Stomach (tissue), 9 donors: ENCODE data around the gene RPE65. TPM values are rescaled to one million over a fixed set of nuclear protein-coding genes. Genes with fewer than 3 reads are reported as not detected.

Experiments
- DNase-seq, 2 donors: peaks; one replicate each; pipeline versions ENCODE4 v3.0.0 to v3.0.0-alpha.2; 2013 to 2019
- H3K27ac ChIP-seq, 5 donors: fragments of 200-600 bp in 4 of 5; sonication (generic) in 4 of 5; one replicate each; pipeline ENCODE4 v1.5.1; 2013 to 2019; ENCODE audit warnings: mild to moderate bottlenecking in 1 of 5, moderate library complexity in 1 of 5
- H3K27me3 ChIP-seq, 3 donors: fragments of 200-600 bp; sonication (generic); one replicate each; pipeline ENCODE4 v1.5.1; 2017 to 2019; ENCODE audit warnings: mixed run types in 1 of 3
- H3K36me3 ChIP-seq, 4 donors: fragments of 200-600 bp; sonication (generic); 1 replicate in 3 of 4; 2 replicates in 1 of 4; pipeline ENCODE4 v1.5.1; 2016 to 2019
- H3K4me1 ChIP-seq, 4 donors: fragments of 200-600 bp; sonication (generic); one replicate each; pipeline ENCODE4 v1.5.1; 2016 to 2019
- H3K4me3 ChIP-seq, 4 donors: fragments of 200-600 bp; sonication (generic) in 3 of 4; one replicate each; pipeline ENCODE4 v1.5.1; 2016 to 2019; ENCODE audit warnings: mild to moderate bottlenecking in 1 of 4
- H3K9me3 ChIP-seq, 4 donors: fragments of 200-600 bp; sonication (generic); one replicate each; pipeline ENCODE4 v1.5.1; 2016 to 2019
- CTCF ChIP-seq, 7 experiments: fragments of 450-650 bp in 4 of 7; fragments of 200-600 bp in 3 of 7; sonication (generic) in 3 of 7; IDR thresholded peaks; one replicate each; pipeline ENCODE4 v1.5.1; 2016 to 2019; ENCODE audit warnings: antibody characterized with exemption in 7 of 7, control low read depth in 2 of 7, mild to moderate bottlenecking in 1 of 7
- EP300 ChIP-seq: sonication (generic); formaldehyde crosslinking; IDR thresholded peaks from one replicate; pipeline ENCODE4 v1.6.1; 2017; ENCODE audit warnings: antibody characterized with exemption
- POLR2A ChIP-seq, 4 donors: fragments of 450-650 bp; IDR thresholded peaks; one replicate each; pipeline ENCODE4 v1.6.1; 2016; ENCODE audit warnings: antibody characterized with exemption in 4 of 4, control low read depth in 2 of 4, mild to moderate bottlenecking in 1 of 4, moderate library complexity in 1 of 4
- POLR2AphosphoS5 ChIP-seq, 3 donors: sonication (generic); formaldehyde crosslinking; IDR thresholded peaks; one replicate each; pipeline ENCODE4 v1.6.1; 2016; ENCODE audit warnings: antibody characterized with exemption in 3 of 3
- WGBS, 5 donors: extraction: QIAGEN DNeasy Blood & Tissue Kit in 3 of 5; methylation state at CpG; one replicate each; pipeline versions ENCODE4 v1.1.5 to v1.1.7; 2013 to 2018; 5-methylcytosine and 5-hydroxymethylcytosine counted together
- intact Hi-C: fragments of 100-400 bp; cut with DNase I; formaldehyde crosslinking; loops from one replicate; pipeline ENCODE4 v1.15.1; 2023; ENCODE audit warnings: low total_unique reads
- polyA plus RNA-seq, 3 donors: library from polyadenylated mRNA; stranded (reverse); fragments of 200-250 nt; gene quantifications; one replicate each; pipeline ENCODE4 v1.2.3, GENCODE V29; 2013
- total RNA-seq, 5 donors: library from RNA; depleted of rRNA; stranded (reverse); fragments of >200 nt; gene quantifications; one replicate each; pipeline versions ENCODE4 v1.1.0 to v1.2.3, GENCODE V29; 2014 to 2016
- donor health status: healthy with polysubstance abuse.
- donor health status: Bipolar disorder and iron deficiency.
- donor health status: healthy.

The RPE65 gene
- total and polyA plus RNA-seq, 8 donors, result 0.03 to 1.7 (median 0.46) TPM; not detected in 3

GRCh38 chr1:68453060-68453670 lies 3.4 kb upstream of the RPE65 start:
- intact Hi-C loops, result no loop called here

GRCh38 chr1:68448365-68448764 lies 1.4 kb downstream of the RPE65 start:
- no peak overlapping the region for H3K27ac ChIP-seq
- 77 to 87% (median 81%) methylated on average over 7 of the region's 7 CpGs for WGBS, 5 donors
- no peaks in the 10 kb centered on the region for H3K9me3 ChIP-seq
- no peak for TF ChIP-seq CTCF (IDR thresholded peaks at IDR 0.05)
- no peak for TF ChIP-seq EP300
- TF ChIP-seq POLR2AphosphoS5 (IDR thresholded peaks at IDR 0.05), result no peak
- TF ChIP-seq POLR2A (IDR thresholded peaks at IDR 0.05), result no peak
- no peaks in the 10 kb centered on the region for H3K36me3 ChIP-seq
- peaks cover 0 to 5% (median 0%) of the 10 kb centered on the region in 4 donors for H3K4me1 ChIP-seq
- intact Hi-C loops, result no loop called here
- no peak for DNase-seq
- no peaks in the 10 kb centered on the region for H3K27me3 ChIP-seq
- H3K4me3 ChIP-seq, result no peak overlapping the region

More at GRCh38 chr1:68453060-68453670, 3.4 kb upstream of the RPE65 start:
- TF ChIP-seq POLR2AphosphoS5 (IDR thresholded peaks at IDR 0.05) (no peak), EP300 (no peak), POLR2A (IDR thresholded peaks at IDR 0.05) (no peak), CTCF (IDR thresholded peaks at IDR 0.05) (no peak)
- H3K27me3 ChIP-seq, result no peaks in the 10 kb centered on the region
- H3K9me3 ChIP-seq, result no peaks in the 10 kb centered on the region
- no peak overlapping the region for H3K4me3 ChIP-seq
- no peak for DNase-seq
- H3K4me1 ChIP-seq, result peaks cover 0 to 5% (median 0%) of the 10 kb centered on the region in 4 donors
- no peaks in the 10 kb centered on the region for H3K36me3 ChIP-seq
- no peak overlapping the region for H3K27ac ChIP-seq
- WGBS, 5 donors, result 84 to 91% (median 89%) methylated on average over 8 of the region's 8 CpGs

- TF ChIP-seq POLR2AphosphoS5 (IDR thresholded peaks at IDR 0.05), result no peak
- TF ChIP-seq POLR2A (IDR thresholded peaks at IDR 0.05), result no peak
- no peak for TF ChIP-seq CTCF (IDR thresholded peaks at IDR 0.05)
- TF ChIP-seq EP300, result no peak
- H3K36me3 ChIP-seq, result no peaks in the 10 kb centered on the region
- 88 to 94% (median 91%) methylated on average over 6 of the region's 6 CpGs for WGBS, 5 donors
- no peaks in the 10 kb centered on the region for H3K27me3 ChIP-seq
- H3K27ac ChIP-seq, result no peak overlapping the region
- DNase-seq, result no peak
- intact Hi-C loops, result no loop called here
- H3K4me1 ChIP-seq, result peaks cover 0 to 5% (median 0%) of the 10 kb centered on the region in 4 donors
- H3K9me3 ChIP-seq, result no peaks in the 10 kb centered on the region
- H3K4me3 ChIP-seq, result no peak overlapping the region
These were observed 4.0 kb downstream of the RPE65 start for GRCh38 chr1:68445709-68446108.

- 38 to 40% (median 39%) methylated on average over 5 of the region's 5 CpGs for WGBS, 5 donors
- DNase-seq, result peak; percentile 27 to 38
- intact Hi-C loops, result no loop called here
These were observed 6.8 kb downstream of the RPE65 start for GRCh38 chr1:68442822-68443556.

More at GRCh38 chr1:68442822-68443556, 6.8 kb downstream of the RPE65 start:
- Histone ChIP-seq H3K27ac (no peak overlapping the region), H3K27me3 (no peaks in the 10 kb centered on the region), H3K4me3 (no peak overlapping the region), H3K9me3 (no peaks in the 10 kb centered on the region), H3K4me1 (no peaks in the 10 kb centered on the region), H3K36me3 (no peaks in the 10 kb centered on the region)
- TF ChIP-seq CTCF (IDR thresholded peaks at IDR 0.05) (peak in 4 of 7 experiments; percentile 47 to 63 (median 50)), EP300 (no peak)
